SK-N-SH treated with all-trans-retinoic acid at 6 μM for 48 hours (cell line): Measurements from ENCODE around the gene FGF19.

Experiments
- ISL1 ChIP-seq: fragments of 250-450 bp; sonication (Bioruptor Pico); IDR thresholded peaks from 2 replicates; pipeline ENCODE4 v2.1.2; 2022; ENCODE audit warnings: mild to moderate bottlenecking, moderate library complexity
- TF ChIP-seq, protein P1 (sequence below): fragments of 250-450 bp; sonication (Bioruptor Pico); IDR thresholded peaks from 2 replicates; pipeline ENCODE4 v1.5.1; 2021; ENCODE audit warnings: mild to moderate bottlenecking, moderate library complexity

DNA sequence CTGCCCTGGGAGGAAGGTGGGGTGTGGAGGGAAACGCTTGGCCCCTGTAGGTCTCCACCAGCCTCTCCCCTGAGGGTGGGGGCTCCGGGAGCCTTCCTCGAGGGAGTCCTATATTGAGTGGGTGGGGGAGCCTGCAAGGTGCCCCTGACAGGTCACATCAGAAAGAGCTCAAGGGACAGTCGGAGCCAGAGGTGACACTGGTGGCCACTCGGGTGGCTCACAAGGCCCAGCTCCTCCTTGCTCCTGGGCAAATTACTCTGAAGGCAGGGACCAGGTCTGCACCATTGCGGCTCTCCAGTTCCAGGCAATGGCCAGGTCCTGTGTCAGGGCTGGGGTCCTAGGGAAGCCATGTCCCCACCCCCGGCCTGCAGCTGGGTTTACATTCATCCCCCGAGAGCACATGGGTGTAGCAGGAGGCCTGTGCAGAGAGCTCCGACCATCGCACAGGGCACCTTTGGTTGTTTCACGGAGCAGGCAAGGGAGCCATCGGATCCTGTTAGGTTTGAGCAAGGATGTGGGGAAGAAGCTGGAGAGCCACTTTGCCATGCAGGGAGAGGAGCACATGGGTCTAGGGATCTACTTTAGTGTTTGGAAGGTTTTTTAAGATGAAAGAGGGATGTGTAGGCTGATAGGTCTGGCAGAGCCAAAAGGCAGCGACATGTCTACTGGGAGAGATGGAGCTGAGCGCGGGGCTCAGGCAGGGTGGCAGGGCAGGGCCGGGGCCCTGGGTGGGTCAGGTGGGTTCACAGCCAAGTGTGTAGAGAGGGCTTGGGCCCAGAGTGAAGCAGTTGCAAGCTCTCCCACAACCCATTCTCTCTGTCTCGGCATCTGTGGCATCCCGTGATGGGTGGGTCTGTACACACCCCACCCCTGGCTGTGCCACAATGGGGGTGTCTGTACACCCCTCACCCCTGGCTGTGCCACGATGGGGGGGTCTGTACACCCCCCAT is 48.1 kb downstream of the FGF19 start:
- TF ChIP-seq, protein P1, sequence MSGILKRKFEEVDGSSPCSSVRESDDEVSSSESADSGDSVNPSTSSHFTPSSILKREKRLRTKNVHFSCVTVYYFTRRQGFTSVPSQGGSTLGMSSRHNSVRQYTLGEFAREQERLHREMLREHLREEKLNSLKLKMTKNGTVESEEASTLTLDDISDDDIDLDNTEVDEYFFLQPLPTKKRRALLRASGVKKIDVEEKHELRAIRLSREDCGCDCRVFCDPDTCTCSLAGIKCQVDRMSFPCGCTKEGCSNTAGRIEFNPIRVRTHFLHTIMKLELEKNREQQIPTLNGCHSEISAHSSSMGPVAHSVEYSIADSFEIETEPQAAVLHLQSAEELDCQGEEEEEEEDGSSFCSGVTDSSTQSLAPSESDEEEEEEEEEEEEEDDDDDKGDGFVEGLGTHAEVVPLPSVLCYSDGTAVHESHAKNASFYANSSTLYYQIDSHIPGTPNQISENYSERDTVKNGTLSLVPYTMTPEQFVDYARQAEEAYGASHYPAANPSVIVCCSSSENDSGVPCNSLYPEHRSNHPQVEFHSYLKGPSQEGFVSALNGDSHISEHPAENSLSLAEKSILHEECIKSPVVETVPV (CRISPR knock-in tag) = no peak
- no peak for TF ChIP-seq ISL1 (CRISPR knock-in tag)
